ENCODE data around the gene TRMT10A.
"Not testable (repeated sequence)": the region's sequence is repeated elsewhere in the genome, so short reads cannot be mapped to it uniquely, and the experiment has no call there.

TRMT10A gene

GRCh38 chr4:99540277-99540939, 23.4 kb downstream of the TRMT10A start:
- DNase-seq, result no peak

DNA sequence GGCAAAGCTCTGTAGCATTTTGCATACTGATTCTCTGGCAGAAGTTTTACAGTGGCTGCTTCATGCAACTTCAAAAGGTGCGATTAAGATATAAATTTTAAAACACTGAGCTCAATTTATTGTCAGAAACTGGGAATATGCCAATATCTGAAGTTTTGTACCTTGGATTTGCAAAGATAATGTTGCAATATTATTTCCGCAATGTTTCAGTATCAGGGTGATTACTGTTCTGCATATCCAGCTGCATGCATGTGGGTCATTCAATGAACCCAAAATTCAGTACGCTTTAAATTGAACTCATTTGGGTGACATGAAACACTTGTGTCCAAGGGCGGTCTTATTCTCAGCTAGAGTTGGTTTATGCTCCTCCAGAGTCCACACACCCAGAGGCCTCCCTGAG, 26.2 kb downstream of the TRMT10A start:
- no peak for DNase-seq

DNA sequence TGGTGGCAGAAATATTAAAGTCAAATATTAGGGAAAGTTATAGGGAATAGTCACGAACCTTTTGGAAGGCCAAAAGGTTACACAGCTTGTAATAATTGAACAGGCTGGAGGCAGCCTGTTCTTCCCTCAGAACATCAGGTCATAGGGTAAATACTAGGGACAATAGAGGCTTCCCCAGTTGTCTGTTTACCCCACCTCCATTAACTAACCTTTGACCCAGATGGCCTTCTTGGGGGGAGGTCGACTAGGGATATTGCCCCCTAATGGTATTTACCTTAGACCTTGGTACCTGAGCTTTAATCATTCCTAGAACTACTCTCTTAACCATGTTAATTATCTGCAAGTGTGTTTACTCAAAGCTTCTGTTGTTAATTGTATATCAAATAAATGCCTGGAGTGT, 27.0 kb downstream of the TRMT10A start:
- no peak for DNase-seq

- no peak for DNase-seq
These were observed 27.6 kb downstream of the TRMT10A start for GRCh38 chr4:99536271-99536670.

DNA sequence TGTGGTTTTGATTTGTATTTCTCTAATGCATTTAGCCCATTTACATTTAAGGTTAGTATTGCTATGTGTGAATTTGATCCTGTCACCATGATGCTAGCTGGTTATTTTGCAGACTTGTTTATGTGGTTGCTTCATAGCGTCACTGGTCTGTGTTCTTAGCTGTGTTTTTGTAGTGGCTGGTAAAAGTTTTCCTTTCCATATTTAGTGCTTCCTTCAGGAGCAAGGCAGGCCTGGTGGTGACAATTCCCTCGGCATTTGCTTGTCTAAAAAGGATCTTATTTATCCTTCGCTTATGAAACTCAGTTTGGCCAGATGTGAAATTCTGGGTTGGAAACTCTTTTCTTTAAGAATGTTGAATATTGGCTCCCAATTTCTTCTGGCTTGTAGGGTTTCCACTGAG, 29.1 kb downstream of the TRMT10A start:
- not testable (repeated sequence) for DNase-seq

GRCh38 chr4:99529956-99530355, 33.9 kb downstream of the TRMT10A start:
- DNase-seq, result no peak

GRCh38 chr4:99529228-99529627, 34.6 kb downstream of the TRMT10A start:
- peak; percentile 1 to 23 (median 14) for DNase-seq

DNA sequence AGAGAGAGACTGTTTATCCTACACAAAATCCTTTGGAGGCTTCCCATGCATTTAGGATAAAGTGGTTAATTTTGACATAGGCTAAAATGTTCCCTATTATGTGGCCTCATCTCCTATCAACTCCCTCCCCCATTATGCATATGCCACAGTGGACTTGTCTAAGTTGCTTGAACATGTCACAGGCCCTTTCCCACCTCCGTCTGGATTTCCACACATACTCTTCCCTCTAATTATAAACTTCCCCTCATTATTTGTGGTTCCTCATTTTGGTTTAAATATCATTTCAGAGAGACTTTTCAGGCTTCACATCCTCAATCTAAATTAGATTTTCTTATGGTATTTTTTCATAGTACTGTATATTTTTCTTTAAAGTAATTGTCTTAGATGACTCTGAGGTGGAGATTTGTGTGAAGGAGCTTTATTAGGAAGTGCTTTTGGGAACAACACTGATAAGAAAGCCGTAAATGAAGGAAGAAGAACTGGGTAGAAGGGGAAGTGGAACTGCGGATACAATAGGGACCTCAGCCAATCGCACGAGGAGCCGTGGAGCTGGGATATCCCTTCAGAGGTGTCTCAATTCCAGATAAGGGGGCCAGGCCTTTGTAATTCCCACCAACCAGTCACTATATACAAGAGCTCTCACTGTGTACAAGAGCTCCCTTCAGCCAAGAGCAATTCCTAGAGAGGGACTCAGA, 45.1 kb downstream of the TRMT10A start:
- peak; percentile 41 to 63 (median 61) for DNase-seq

DNA sequence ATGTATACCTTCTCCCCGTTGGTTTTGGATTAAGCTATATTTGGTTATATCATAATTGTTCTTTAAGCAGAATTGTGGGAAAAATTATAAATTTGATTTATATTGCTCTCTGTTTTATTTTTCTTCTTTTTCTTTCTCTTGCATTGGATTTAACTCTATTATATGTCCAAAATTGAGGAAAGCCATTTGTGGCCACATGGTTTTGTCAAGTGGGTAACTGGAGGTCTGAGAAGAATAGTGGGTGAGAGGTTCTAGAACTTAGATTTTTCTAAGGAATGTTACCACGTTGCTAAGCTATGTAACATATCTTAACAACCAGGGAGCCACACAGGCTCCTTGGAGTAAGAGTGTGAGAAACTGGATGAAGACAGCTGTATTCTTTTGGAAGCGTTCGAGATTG, 53.1 kb downstream of the TRMT10A start, which contains the start of gene C4orf17:
TSS of gene C4orf17 (plus strand) at position 301 of the 400 bp plus-strand sequence. CDS start 2,061 bp downstream, outside the sequence.
- DNase-seq, result no peak

DNA sequence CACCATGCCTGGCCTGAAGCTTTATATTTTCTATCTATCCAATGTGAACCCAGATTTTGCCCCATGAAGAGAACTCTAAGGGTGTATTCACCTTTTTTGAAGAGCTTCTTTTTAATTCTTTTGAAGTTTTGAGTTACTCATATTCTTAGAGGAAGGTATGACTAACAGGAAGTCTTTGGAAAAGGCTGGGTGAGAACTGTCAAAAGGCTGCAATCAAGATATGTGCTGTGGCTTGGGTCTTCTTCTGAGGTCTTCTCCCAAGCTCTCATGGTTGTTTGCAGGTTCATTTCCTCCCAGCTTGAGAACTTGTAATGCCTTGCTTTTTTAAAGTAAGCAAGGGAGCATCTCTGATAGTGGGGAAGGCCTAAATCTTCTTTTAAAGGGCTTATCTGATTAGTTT, 56.1 kb downstream of the TRMT10A start:
- DNase-seq, result no peak

DNA sequence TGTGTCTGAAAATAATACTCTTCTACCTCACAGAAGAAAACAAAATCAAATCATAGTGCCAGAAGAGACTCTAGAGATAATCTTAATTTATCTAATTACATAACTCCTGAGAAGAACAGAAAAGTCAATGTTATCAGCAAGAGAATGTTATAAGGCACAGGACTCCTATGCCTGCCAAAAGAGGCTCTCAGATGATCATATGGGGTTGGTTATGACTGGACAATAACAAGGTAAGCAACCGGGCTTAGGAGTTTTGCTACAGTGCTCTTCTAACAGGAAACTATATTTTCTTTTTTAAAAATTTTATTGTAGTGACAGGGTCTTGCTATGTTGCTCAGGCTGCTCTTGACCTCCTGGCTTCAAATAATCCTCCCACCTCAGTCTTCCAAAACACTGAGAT, 56.5 kb downstream of the TRMT10A start:
- no peak for DNase-seq

DNA sequence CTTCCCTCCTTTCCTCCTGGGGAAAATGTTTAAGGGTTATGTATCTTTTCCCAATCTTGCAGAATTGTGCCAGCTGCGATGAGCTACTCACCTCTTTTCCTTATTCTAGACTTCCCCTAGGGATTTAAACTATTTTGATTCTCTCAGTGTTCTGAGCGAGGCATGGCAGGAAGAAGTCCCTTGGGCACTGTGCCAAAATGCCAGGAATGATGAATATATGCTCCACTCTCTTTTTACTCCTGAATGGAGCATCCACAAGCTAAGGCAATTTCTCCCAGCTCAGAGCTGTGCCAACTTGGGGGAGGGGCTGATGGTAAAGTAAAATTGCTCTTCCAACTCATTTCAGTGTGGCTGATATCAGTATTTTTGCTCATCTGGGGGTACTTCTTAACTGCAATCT, 57.1 kb downstream of the TRMT10A start:
- DNase-seq, result no peak

DNA sequence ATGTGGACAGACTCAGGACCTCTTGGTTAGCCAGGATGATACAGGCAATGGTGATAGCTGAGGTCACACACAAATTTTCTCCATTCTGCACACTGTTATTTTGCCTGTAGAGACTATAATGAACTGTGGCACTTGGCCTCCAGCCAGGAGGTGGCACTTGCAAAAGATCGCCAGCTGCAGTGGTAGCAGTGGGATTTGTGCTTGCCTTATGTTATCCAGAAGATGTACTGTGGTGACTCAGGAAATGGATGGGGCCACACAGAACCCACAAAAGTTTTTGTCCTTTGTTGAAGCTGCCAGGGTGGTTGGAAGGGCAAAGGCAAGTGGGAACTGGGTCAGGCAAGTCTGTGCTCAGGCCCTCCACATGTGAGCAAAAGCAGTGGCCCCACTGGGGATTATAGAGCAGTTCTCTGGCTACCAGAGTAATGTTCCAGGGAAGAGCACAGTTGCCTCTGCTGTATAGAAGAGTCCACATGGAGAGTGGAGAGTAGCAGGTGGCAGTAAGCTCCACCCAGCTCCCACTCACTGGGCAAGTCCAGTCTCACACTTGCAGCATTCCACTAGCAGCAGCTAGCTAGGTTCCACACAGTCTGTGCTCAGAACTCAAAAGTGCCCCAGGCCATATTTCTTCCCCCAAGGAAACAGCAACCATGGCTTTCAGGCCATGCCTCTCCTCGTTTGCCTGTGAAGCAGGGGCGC, 58.9 kb downstream of the TRMT10A start:
- DNase-seq, result no peak
